ENCODE results near the gene CYP8B1. TPM values are rescaled to one million over a fixed set of nuclear protein-coding genes. Genes with fewer than 3 reads are reported as not detected.

CYP8B1 gene
- total RNA-seq, 1 donor from 2014 or later, result not detected

GRCh38 chr3:42856544-42856943 is 19.1 kb downstream of the CYP8B1 start:
- H3K27me3 ChIP-seq (ENCODE audit: low read depth), result no peaks in the 10 kb centered on the region
- no peak overlapping the region for H3K4me3 ChIP-seq
- H3K36me3 ChIP-seq, result no peaks in the 10 kb centered on the region
- intact Hi-C loops (cut with micrococcal nuclease), result no loop called here
- TF ChIP-seq, protein P1, sequence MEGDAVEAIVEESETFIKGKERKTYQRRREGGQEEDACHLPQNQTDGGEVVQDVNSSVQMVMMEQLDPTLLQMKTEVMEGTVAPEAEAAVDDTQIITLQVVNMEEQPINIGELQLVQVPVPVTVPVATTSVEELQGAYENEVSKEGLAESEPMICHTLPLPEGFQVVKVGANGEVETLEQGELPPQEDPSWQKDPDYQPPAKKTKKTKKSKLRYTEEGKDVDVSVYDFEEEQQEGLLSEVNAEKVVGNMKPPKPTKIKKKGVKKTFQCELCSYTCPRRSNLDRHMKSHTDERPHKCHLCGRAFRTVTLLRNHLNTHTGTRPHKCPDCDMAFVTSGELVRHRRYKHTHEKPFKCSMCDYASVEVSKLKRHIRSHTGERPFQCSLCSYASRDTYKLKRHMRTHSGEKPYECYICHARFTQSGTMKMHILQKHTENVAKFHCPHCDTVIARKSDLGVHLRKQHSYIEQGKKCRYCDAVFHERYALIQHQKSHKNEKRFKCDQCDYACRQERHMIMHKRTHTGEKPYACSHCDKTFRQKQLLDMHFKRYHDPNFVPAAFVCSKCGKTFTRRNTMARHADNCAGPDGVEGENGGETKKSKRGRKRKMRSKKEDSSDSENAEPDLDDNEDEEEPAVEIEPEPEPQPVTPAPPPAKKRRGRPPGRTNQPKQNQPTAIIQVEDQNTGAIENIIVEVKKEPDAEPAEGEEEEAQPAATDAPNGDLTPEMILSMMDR (IDR thresholded peaks at IDR 0.05; ENCODE audit: borderline replicate concordance), result no peak
- no peak overlapping the region for H3K27ac ChIP-seq (replicated peaks)
- H3K4me1 ChIP-seq, result no peaks in the 10 kb centered on the region
- H3K9me3 ChIP-seq (replicated peaks), result no peaks in the 10 kb centered on the region
- DNase-seq, result no peak

DNA sequence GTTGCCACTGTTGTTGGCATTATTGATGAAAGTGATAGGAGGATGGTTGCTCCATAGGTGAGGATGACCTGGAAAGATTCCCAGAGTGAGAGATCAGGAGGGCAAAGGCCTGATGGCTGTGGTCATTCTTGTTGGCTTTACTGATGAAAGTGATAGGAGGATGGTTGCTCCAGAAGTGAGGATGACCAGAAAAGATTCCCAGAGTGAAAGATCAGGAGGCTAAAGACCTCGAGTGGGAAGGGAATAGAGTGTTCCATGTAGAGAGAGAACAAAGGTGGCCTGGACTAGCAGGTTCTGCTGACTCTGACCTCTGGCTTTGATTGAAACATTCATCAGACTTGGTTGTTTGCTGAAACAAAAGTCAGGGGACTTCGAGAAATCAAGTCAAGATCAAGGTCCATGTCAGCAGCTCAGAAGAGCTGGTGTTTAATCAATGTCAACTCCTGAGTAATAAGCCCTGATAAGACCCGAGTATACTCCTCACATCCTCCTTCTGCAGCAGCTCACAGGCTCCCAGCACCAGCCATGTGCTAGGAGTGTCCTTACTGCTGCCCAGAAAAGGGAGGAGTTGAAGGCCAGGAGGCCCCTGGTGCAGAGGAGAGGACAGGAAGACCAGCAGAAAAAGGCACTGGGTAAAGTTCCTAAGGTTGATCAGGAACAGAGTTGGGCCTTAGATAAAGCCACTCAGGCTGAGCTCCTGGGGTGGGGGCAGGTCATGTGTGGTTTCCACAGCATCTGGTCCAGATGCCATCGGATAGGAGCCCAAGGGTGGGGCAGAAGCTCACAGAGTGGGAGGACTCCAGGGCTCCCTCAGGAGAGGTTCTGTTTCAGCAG is 19.9 kb downstream of the CYP8B1 start:
- no peaks in the 10 kb centered on the region for H3K9me3 ChIP-seq (replicated peaks)
- no peak for DNase-seq
- intact Hi-C loops (cut with micrococcal nuclease), result no loop called here

DNA sequence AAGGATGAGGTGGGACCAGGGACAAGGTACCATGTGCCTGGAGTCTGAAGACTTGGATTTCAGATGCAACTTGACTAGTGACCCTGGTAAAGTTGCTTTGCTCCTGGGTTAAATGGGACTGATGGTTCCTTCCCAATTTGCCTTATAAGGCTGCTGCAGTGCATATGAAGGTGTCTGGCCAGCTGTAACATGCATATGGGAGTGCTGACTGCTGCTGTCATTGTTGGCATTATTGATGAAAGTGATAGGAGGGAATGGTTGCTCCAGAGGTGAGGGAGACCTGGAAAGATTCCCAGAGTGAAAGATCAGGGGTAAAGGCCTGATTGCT is 20.5 kb downstream of the CYP8B1 start:
- no peak overlapping the region for H3K27ac ChIP-seq (replicated peaks)
- TF ChIP-seq, protein P1 (IDR thresholded peaks at IDR 0.05; ENCODE audit: borderline replicate concordance), result no peak

More for the DNA sequence above, 19.9 kb downstream of the CYP8B1 start:
- H3K27ac ChIP-seq (replicated peaks), result no peak overlapping the region
- H3K27me3 ChIP-seq (ENCODE audit: low read depth), result no peaks in the 10 kb centered on the region
- H3K36me3 ChIP-seq, result no peaks in the 10 kb centered on the region
- no peaks in the 10 kb centered on the region for H3K4me1 ChIP-seq
- TF ChIP-seq, protein P1 (IDR thresholded peaks at IDR 0.05; ENCODE audit: borderline replicate concordance), result no peak
- no peak overlapping the region for H3K4me3 ChIP-seq

DNA sequence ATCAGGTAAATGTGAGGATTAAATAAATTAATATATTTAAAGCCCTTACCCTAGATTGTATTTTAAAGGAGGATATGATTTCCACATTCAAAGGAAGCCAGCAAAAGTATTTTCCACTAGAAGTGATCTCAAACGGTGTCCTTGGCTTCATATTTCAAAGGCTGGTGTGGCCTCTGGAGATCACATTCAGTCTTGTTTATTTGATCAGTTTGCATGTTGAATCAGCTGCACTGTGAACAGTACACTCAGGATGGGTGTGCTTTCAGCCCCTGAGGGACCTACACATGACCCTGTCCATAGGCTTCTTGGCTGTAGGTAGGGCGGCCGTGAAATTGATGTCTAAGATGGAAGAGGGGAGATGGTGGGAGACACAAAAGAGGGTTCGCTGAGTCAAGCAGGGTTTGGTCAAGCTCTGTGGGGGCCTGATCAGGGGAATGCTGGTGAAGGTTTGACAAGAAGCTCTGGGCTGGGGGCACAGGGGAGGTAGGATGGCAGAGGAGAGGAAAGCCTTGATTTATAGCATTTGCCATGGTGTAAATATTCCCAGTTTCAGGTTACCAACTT is 21.9 kb downstream of the CYP8B1 start:
- Histone ChIP-seq H3K27ac (replicated peaks) (no peak overlapping the region), H3K36me3 (no peaks in the 10 kb centered on the region), H3K4me1 (no peaks in the 10 kb centered on the region), H3K4me3 (no peak overlapping the region), H3K9me3 (replicated peaks) (no peaks in the 10 kb centered on the region), H3K27me3 (ENCODE audit: low read depth) (no peaks in the 10 kb centered on the region)
- intact Hi-C loops (cut with micrococcal nuclease), result no loop called here
- DNase-seq, result no peak
- TF ChIP-seq, protein P1 (IDR thresholded peaks at IDR 0.05; ENCODE audit: borderline replicate concordance), result no peak

More for the DNA sequence above, 20.5 kb downstream of the CYP8B1 start:
- Histone ChIP-seq H3K27me3 (ENCODE audit: low read depth) (no peaks in the 10 kb centered on the region), H3K4me3 (no peak overlapping the region), H3K4me1 (no peaks in the 10 kb centered on the region), H3K36me3 (no peaks in the 10 kb centered on the region), H3K9me3 (replicated peaks) (no peaks in the 10 kb centered on the region)
- DNase-seq, result no peak
- intact Hi-C loops (cut with micrococcal nuclease), result no loop called here

DNA sequence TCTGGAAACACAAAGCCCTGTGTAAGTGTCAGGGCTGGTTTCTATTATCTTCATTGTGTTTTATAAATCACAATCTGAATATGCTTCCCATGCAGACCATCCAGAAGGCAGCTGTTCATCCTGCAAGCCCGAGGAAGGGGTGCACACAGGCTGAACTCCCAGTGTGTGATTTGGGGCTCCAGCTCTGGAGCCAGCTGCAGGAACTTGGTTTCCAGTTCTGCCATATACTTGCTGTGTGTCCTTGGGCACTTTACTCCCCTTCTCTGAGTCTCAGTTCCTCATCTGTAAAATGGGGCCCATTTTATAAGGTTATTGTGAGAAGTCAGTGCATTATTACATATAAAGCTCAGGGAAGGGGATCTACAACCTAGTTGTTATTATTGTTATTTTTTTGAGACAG is 22.6 kb downstream of the CYP8B1 start:
- H3K27me3 ChIP-seq (ENCODE audit: low read depth), result no peaks in the 10 kb centered on the region
- no peaks in the 10 kb centered on the region for H3K4me1 ChIP-seq
- intact Hi-C loops (cut with micrococcal nuclease), result no loop called here
- no peak for DNase-seq
- H3K9me3 ChIP-seq (replicated peaks), result no peaks in the 10 kb centered on the region
- no peak overlapping the region for H3K4me3 ChIP-seq
- H3K36me3 ChIP-seq, result no peaks in the 10 kb centered on the region
- TF ChIP-seq, protein P1 (IDR thresholded peaks at IDR 0.05; ENCODE audit: borderline replicate concordance), result no peak
- no peak overlapping the region for H3K27ac ChIP-seq (replicated peaks)

Data from left ventricle myocardium inferior (tissue), 1 donor.